Neural progenitor cell (in vitro differentiated cells): Measurements from ENCODE around the gene WDR1. TPM values are rescaled to one million over a fixed set of nuclear protein-coding genes. Genes with fewer than 3 reads are reported as not detected.

Source experiments
- DNase-seq: peaks from one replicate; pipeline ENCODE4 v3.0.0-alpha.2; 2016; ENCODE audit warnings: low spot score
- H2AFZ ChIP-seq: fragments of 200-600 bp; sonication (generic); replicated peaks from 2 replicates; pipeline ENCODE4 v1.6.1; 2016; ENCODE audit warnings: antibody characterized with exemption
- H3F3A ChIP-seq: fragments of 200-600 bp; sonication (generic); 2 replicates; pipeline ENCODE4 v1.6.1; 2016; ENCODE audit warnings: antibody characterized with exemption, low read depth
- H3K27ac ChIP-seq: fragments of 200-600 bp; sonication (generic); 2 replicates; pipeline ENCODE4 v1.5.1; 2016; ENCODE audit warnings: mild to moderate bottlenecking
- H3K27me3 ChIP-seq: fragments of 200-600 bp; sonication (generic); 2 replicates; pipeline ENCODE4 v1.6.1; 2016; ENCODE audit warnings: mild to moderate bottlenecking, moderate library complexity
- H3K36me3 ChIP-seq: fragments of 200-600 bp; sonication (generic); 2 replicates; pipeline ENCODE4 v1.5.1; 2016
- H3K4me1 ChIP-seq: fragments of 200-600 bp; sonication (generic); 2 replicates; pipeline ENCODE4 v1.6.1; 2016; ENCODE audit warnings: mixed run types
- H3K4me2 ChIP-seq: fragments of 200-600 bp; sonication (generic); 2 replicates; pipeline ENCODE4 v1.6.1; 2016
- H3K4me3 ChIP-seq: fragments of 200-600 bp; sonication (generic); 2 replicates; pipeline ENCODE4 v1.5.1; 2016
- H3K79me2 ChIP-seq: fragments of 200-600 bp; sonication (generic); 2 replicates; pipeline ENCODE4 v1.6.1; 2016; ENCODE audit warnings: low read depth
- H3K9ac ChIP-seq: fragments of 200-600 bp; sonication (generic); 2 replicates; pipeline ENCODE4 v1.6.1; 2016
- H3K9me3 ChIP-seq: fragments of 200-600 bp; sonication (generic); 2 replicates; pipeline ENCODE4 v1.5.1; 2016; ENCODE audit warnings: low read depth
- H4K20me1 ChIP-seq: fragments of 200-600 bp; sonication (generic); 2 replicates; pipeline ENCODE4 v1.6.1; 2016; ENCODE audit warnings: low read depth
- H3K27ac Mint-ChIP-seq: 3 replicates; pipeline ENCODE4 v1.8.0; 2021; ENCODE audit warnings: mixed read lengths
- H3K27me3 Mint-ChIP-seq: 2 replicates; pipeline ENCODE4 v1.8.0; 2022; ENCODE audit warnings: low read depth, mild to moderate bottlenecking, inconsistent platforms, moderate library complexity, mixed read lengths; ENCODE audit not compliant: insufficient read depth
- H3K36me3 Mint-ChIP-seq: 3 replicates; pipeline ENCODE4 v1.8.0; 2021; ENCODE audit warnings: mixed read lengths
- H3K4me1 Mint-ChIP-seq: 3 replicates; pipeline ENCODE4 v1.8.0; 2021; ENCODE audit warnings: mixed read lengths
- H3K4me3 Mint-ChIP-seq: 3 replicates; pipeline ENCODE4 v1.8.0; 2021; ENCODE audit warnings: mild to moderate bottlenecking, moderate library complexity, mixed read lengths
- H3K9me3 Mint-ChIP-seq: 3 replicates; pipeline ENCODE4 v1.8.0; 2020; ENCODE audit warnings: mixed read lengths
- EZH2 ChIP-seq: fragments of 200-600 bp; sonication (generic); IDR thresholded peaks from 2 replicates; pipeline ENCODE4 v1.6.1; 2017; ENCODE audit warnings: antibody characterized with exemption, mild to moderate bottlenecking, moderate library complexity
- EZH2phosphoT487 ChIP-seq: fragments of 200-600 bp; sonication (generic); IDR thresholded peaks from 2 replicates; pipeline ENCODE4 v1.6.1; 2017; ENCODE audit warnings: antibody characterized with exemption
- total RNA-seq: library from RNA; depleted of rRNA; stranded (reverse); fragments of >200 nt; gene quantifications from 2 replicates; pipeline ENCODE4 v1.2.3, GENCODE V29; 2015; ENCODE audit warnings: low replicate concordance
- TF ChIP-seq, protein P1 (sequence below): fragments of 200-600 bp; sonication (generic); IDR thresholded peaks from 2 replicates; pipeline ENCODE4 v1.5.1; 2017; ENCODE audit warnings: antibody characterized with exemption, mild to moderate bottlenecking

The WDR1 gene
- total RNA-seq, 1 donor from 2014 or later: 83.1 TPM

- no peak for DNase-seq
- Mint-ChIP-seq H3K27ac (no peak overlapping the region), H3K9me3 (no peaks in the 10 kb centered on the region), H3K4me3 (no peak overlapping the region), H3K27me3 (peaks cover 4% of the 10 kb centered on the region), H3K4me1 (peaks cover 30% of the 10 kb centered on the region), H3K36me3 (no peaks in the 10 kb centered on the region)
- Histone ChIP-seq H4K20me1 (no peaks in the 10 kb centered on the region), H3K9ac (no peak overlapping the region), H3K9me3 (no peaks in the 10 kb centered on the region), H3K4me1 (peaks cover 13% of the 10 kb centered on the region), H3K27me3 (no peaks in the 10 kb centered on the region), H3K27ac (no peak overlapping the region), H3K79me2 (no peaks in the 10 kb centered on the region), H3F3A (no peaks in the 10 kb centered on the region), H2AFZ (no peak overlapping the region), H3K36me3 (no peaks in the 10 kb centered on the region), H3K4me2 (no peak overlapping the region), H3K4me3 (no peak overlapping the region)
- no peak for TF ChIP-seq EZH2phosphoT487
- no peak for TF ChIP-seq EZH2
- TF ChIP-seq, protein P1, sequence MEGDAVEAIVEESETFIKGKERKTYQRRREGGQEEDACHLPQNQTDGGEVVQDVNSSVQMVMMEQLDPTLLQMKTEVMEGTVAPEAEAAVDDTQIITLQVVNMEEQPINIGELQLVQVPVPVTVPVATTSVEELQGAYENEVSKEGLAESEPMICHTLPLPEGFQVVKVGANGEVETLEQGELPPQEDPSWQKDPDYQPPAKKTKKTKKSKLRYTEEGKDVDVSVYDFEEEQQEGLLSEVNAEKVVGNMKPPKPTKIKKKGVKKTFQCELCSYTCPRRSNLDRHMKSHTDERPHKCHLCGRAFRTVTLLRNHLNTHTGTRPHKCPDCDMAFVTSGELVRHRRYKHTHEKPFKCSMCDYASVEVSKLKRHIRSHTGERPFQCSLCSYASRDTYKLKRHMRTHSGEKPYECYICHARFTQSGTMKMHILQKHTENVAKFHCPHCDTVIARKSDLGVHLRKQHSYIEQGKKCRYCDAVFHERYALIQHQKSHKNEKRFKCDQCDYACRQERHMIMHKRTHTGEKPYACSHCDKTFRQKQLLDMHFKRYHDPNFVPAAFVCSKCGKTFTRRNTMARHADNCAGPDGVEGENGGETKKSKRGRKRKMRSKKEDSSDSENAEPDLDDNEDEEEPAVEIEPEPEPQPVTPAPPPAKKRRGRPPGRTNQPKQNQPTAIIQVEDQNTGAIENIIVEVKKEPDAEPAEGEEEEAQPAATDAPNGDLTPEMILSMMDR: no peak
These were observed 82.5 kb downstream of the WDR1 start for GRCh38 chr4:10034136-10034535.

DNA sequence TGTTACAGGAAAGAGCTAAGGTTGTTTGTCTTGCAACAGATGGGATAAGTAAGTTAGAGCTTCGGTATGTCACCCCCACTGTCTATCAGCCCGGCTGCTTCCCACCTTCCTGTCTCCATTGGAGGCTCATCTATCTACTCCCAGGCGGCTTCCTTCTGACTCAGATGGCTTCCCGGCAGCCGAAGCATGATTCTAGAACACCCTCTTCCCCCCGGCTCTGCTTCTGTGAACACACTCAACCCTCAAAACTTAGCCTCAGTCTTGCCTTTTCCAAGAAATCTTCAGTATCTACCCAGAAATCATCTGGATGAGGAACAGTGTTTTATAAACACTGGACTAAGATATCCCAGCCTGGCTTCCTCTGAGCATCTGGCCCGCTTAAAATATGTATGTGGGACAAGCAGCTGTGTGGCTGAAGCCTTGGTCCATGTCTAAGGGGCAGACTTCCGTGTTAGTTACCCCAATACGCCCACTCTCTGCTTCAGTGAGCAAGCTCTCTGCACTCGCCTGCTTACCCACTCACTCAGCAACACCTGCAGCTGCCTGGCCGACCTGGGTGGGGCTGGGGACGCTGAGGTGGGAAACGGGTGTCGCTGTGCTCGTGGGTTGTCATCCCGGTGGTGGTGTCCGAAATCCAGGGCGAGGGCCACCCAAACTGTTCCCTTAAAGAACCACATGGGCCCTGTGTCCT is 83.3 kb downstream of the WDR1 start:
- Histone ChIP-seq H3K27me3 (no peaks in the 10 kb centered on the region), H3K4me3 (no peak overlapping the region), H3K9ac (no peak overlapping the region), H4K20me1 (no peaks in the 10 kb centered on the region), H2AFZ (no peak overlapping the region), H3K9me3 (no peaks in the 10 kb centered on the region), H3K79me2 (no peaks in the 10 kb centered on the region), H3K36me3 (no peaks in the 10 kb centered on the region), H3K4me1 (peaks cover 13% of the 10 kb centered on the region), H3F3A (no peaks in the 10 kb centered on the region), H3K4me2 (no peak overlapping the region), H3K27ac (no peak overlapping the region)
- H3K36me3 Mint-ChIP-seq: no peaks in the 10 kb centered on the region
- TF ChIP-seq, protein P1: no peak
- TF ChIP-seq EZH2phosphoT487 (no peak), EZH2 (no peak)
- DNase-seq: no peak
- peaks cover 35% of the 10 kb centered on the region for H3K4me1 Mint-ChIP-seq
- H3K9me3 Mint-ChIP-seq: no peaks in the 10 kb centered on the region
- H3K4me3 Mint-ChIP-seq: no peak overlapping the region
- H3K27me3 Mint-ChIP-seq: peaks cover 4% of the 10 kb centered on the region
- H3K27ac Mint-ChIP-seq: peak overlapping the region; percentile 30

DNA sequence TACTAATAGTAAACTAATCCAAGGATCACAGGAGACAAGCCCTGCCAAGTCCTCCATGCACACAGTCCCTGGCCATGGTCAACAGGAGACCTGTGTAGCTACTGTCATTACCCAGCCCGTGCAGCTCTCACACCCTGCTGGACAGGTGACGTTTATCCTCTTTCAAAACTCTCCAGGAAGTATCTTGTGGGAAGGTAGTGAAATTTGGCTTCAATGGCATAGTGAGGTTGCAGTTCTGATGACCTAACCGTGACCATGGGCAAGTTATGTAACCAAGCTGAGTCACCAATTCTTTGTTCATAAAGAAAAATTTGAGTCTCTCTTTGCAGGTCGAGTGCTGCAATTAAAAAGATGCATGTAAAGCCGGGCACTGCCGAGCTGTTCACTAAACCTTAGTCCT is 84.0 kb downstream of the WDR1 start:
- Histone ChIP-seq H3K9ac (no peak overlapping the region), H2AFZ (no peak overlapping the region), H3K9me3 (no peaks in the 10 kb centered on the region), H3F3A (no peaks in the 10 kb centered on the region), H3K4me3 (no peak overlapping the region), H3K36me3 (no peaks in the 10 kb centered on the region), H4K20me1 (no peaks in the 10 kb centered on the region), H3K27ac (no peak overlapping the region), H3K4me2 (no peak overlapping the region), H3K4me1 (peaks cover 13% of the 10 kb centered on the region), H3K27me3 (no peaks in the 10 kb centered on the region), H3K79me2 (no peaks in the 10 kb centered on the region)
- H3K9me3 Mint-ChIP-seq: no peaks in the 10 kb centered on the region
- H3K4me1 Mint-ChIP-seq: peaks cover 35% of the 10 kb centered on the region
- TF ChIP-seq EZH2 (no peak), EZH2phosphoT487 (no peak)
- TF ChIP-seq, protein P1: no peak
- H3K27ac Mint-ChIP-seq: peak overlapping the region; percentile 18
- no peak overlapping the region for H3K4me3 Mint-ChIP-seq
- no peak for DNase-seq
- H3K27me3 Mint-ChIP-seq: peaks cover 4% of the 10 kb centered on the region
- no peaks in the 10 kb centered on the region for H3K36me3 Mint-ChIP-seq
